Neural cell (in vitro differentiated cells): Measurements from ENCODE around the gene ASNSD1. TPM values are rescaled to one million over a fixed set of nuclear protein-coding genes. Genes with fewer than 3 reads are reported as not detected.

ENCODE experiments used
- H2AFZ ChIP-seq: fragments of 200-600, 300-800 bp; sonication (generic), shearing (Covaris generic); 2 replicates; pipeline ENCODE4 v1.6.0; 2014; ENCODE audit warnings: low read depth, mild to moderate bottlenecking, antibody characterized with exemption, low read length, moderate library complexity
- H3F3A ChIP-seq: fragments of 200-600 bp; shearing (Covaris generic); 2 replicates; pipeline ENCODE4 v1.6.1; 2016; ENCODE audit warnings: mild to moderate bottlenecking, moderate library complexity, mixed read lengths, antibody characterized with exemption, low read length; ENCODE audit not compliant: insufficient read depth, poor library complexity, severe bottlenecking
- H3K27ac ChIP-seq: fragments of 200-600, 300-800 bp; sonication (generic), shearing (Covaris generic); 2 replicates; pipeline ENCODE4 v1.5.1; 2014; ENCODE audit warnings: mild to moderate bottlenecking, low read length, moderate library complexity
- H3K27me3 ChIP-seq: fragments of 300-800, 200-600 bp; sonication (generic), shearing (Covaris generic); 2 replicates; pipeline ENCODE4 v1.6.0; 2014; ENCODE audit warnings: mild to moderate bottlenecking, low read depth, low read length, moderate library complexity; ENCODE audit not compliant: insufficient read depth
- H3K36me3 ChIP-seq: fragments of 300-800, 200-600 bp; sonication (generic), shearing (Covaris generic); 2 replicates; pipeline ENCODE4 v1.5.1; 2014; ENCODE audit warnings: mild to moderate bottlenecking, antibody characterized with exemption, low read length, moderate library complexity; ENCODE audit not compliant: insufficient read depth
- H3K4me2 ChIP-seq: fragments of 300-800, 200-600 bp; sonication (generic), shearing (Covaris generic); 2 replicates; pipeline ENCODE4 v1.6.0; 2014; ENCODE audit warnings: mild to moderate bottlenecking, low read length
- H3K4me3 ChIP-seq: fragments of 300-800, 200-600 bp; sonication (generic), shearing (Covaris generic); 2 replicates; pipeline ENCODE4 v1.5.1; 2014; ENCODE audit warnings: mild to moderate bottlenecking, low read length, moderate library complexity
- H3K79me2 ChIP-seq: fragments of 200-600 bp; shearing (Covaris generic); replicated peaks from 2 replicates; pipeline ENCODE4 v1.6.0; 2014; ENCODE audit warnings: mild to moderate bottlenecking, low read length, moderate library complexity; ENCODE audit not compliant: insufficient read depth
- H3K9ac ChIP-seq: fragments of 300-800, 200-600 bp; sonication (generic), shearing (Covaris generic); 2 replicates; pipeline ENCODE4 v1.6.1; 2016; ENCODE audit warnings: mild to moderate bottlenecking, low read length, mixed read lengths
- H3K9me2 ChIP-seq: fragments of 200-600 bp; shearing (Covaris generic); 2 replicates; pipeline ENCODE4 v1.6.1; 2016; ENCODE audit warnings: mild to moderate bottlenecking, low read length, mixed read lengths; ENCODE audit not compliant: insufficient read depth
- H3K9me3 ChIP-seq: fragments of 200-600, 300-800 bp; sonication (generic), shearing (Covaris generic); 2 replicates; pipeline ENCODE4 v1.6.1; 2016; ENCODE audit warnings: mild to moderate bottlenecking, mixed run types, low read length, moderate library complexity, mixed read lengths
- H4K20me1 ChIP-seq: fragments of 200-600 bp; shearing (Covaris generic); 2 replicates; pipeline ENCODE4 v1.6.1; 2016; ENCODE audit warnings: mild to moderate bottlenecking, mixed run types; ENCODE audit not compliant: insufficient read depth
- EP300 ChIP-seq: fragments of 450-650 bp; conservative IDR thresholded peaks from 2 replicates; pipeline ENCODE4 v1.6.1; 2014; ENCODE audit warnings: antibody characterized with exemption, mild to moderate bottlenecking, moderate library complexity; ENCODE audit not compliant: poor library complexity, severe bottlenecking
- EZH2 ChIP-seq: fragments of 200-600, 300-800 bp; shearing (Covaris generic), sonication (generic); IDR thresholded peaks from 2 replicates; pipeline ENCODE4 v1.6.1; 2014; ENCODE audit warnings: antibody characterized with exemption, low read length, borderline replicate concordance, mild to moderate bottlenecking; ENCODE audit not compliant: insufficient read depth, poor library complexity, severe bottlenecking
- MXI1 ChIP-seq: fragments of 450-650 bp; conservative IDR thresholded peaks from 2 replicates; pipeline ENCODE4 v1.6.1; 2014; ENCODE audit warnings: antibody characterized with exemption, mild to moderate bottlenecking; ENCODE audit not compliant: poor library complexity, severe bottlenecking
- POLR2AphosphoS5 ChIP-seq: IDR thresholded peaks from 2 replicates; pipeline ENCODE4 v1.6.1; 2012
- RAD21 ChIP-seq: fragments of 450-650 bp; conservative IDR thresholded peaks from 2 replicates; pipeline ENCODE4 v1.6.1; 2014; ENCODE audit warnings: antibody characterized with exemption, mild to moderate bottlenecking, moderate library complexity
- SMC3 ChIP-seq: fragments of 450-650 bp; conservative IDR thresholded peaks from 2 replicates; pipeline ENCODE4 v1.6.1; 2014; ENCODE audit warnings: antibody characterized with exemption, mild to moderate bottlenecking, moderate library complexity; ENCODE audit not compliant: poor library complexity
- TAF1 ChIP-seq: IDR thresholded peaks from 2 replicates; pipeline ENCODE4 v1.6.1; 2012; ENCODE audit warnings: low read depth
- polyA plus RNA-seq: library from polyadenylated mRNA; depleted of rRNA; stranded (reverse); fragments of >200 nt; gene quantifications from 2 replicates; pipeline ENCODE4 v1.2.3, GENCODE V29; 2014
- TF ChIP-seq, protein P1 (sequence below): IDR thresholded peaks from 2 replicates; pipeline ENCODE4 v1.6.1; 2012; ENCODE audit warnings: borderline replicate concordance
- TF ChIP-seq, protein P2 (sequence below): fragments of 450-650 bp; IDR thresholded peaks from 2 replicates; pipeline ENCODE4 v1.5.1; 2014; ENCODE audit warnings: antibody characterized with exemption, mild to moderate bottlenecking, moderate library complexity; ENCODE audit not compliant: poor library complexity, severe bottlenecking

The ASNSD1 gene
- polyA plus RNA-seq, 1 donor from 2014 or later: 94.3 TPM

DNA sequence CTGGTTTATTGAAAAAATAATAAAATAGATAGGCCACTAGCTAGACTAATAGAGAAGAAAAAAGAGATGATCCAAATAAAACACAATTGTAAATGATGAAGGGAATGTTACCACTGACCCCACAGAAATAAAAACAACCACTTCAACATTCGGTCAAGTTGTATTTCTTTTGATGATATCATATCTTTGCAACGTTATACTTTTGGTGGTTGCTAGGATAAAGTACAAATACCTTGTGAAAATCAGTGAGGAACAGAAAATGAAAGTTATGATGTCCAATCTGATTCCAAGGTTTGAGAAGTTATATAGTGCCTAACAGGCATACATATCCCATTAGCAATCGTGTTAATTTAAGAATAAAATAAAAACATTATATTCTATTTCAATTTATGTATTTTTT, 6.6 kb upstream of the ASNSD1 start:
- H3K27me3 ChIP-seq: no peaks in the 10 kb centered on the region

DNA sequence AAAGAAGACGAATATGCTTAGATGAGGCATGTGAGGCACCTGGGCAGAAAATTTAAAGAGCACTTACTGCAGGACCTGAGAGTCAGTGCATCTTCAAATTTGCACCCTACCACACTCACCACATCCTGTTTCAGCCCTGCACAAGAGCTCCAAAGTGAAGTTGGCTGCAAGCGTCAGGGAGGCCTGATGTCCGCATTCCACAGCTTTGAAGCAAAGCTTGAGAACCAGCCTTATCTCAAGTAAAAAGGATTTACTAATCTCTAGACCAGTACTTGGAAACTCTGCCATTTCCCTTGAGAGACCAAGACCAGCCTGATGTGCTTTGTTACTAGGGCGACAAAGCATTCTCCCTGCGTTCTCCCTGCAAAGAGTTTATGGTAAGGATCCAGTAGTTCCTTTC, 3.4 kb upstream of the ASNSD1 start:
- H3K4me2 ChIP-seq: no peak overlapping the region
- H3K9me2 ChIP-seq: no peaks in the 10 kb centered on the region
- H4K20me1 ChIP-seq: no peaks in the 10 kb centered on the region
- H3K27ac ChIP-seq: no peak overlapping the region
- no peak overlapping the region for H3K9ac ChIP-seq
- H2AFZ ChIP-seq: no peak overlapping the region
- H3K9me3 ChIP-seq: no peaks in the 10 kb centered on the region
- TF ChIP-seq EP300: no peak
- no peak for TF ChIP-seq RAD21
- TF ChIP-seq, protein P1, sequence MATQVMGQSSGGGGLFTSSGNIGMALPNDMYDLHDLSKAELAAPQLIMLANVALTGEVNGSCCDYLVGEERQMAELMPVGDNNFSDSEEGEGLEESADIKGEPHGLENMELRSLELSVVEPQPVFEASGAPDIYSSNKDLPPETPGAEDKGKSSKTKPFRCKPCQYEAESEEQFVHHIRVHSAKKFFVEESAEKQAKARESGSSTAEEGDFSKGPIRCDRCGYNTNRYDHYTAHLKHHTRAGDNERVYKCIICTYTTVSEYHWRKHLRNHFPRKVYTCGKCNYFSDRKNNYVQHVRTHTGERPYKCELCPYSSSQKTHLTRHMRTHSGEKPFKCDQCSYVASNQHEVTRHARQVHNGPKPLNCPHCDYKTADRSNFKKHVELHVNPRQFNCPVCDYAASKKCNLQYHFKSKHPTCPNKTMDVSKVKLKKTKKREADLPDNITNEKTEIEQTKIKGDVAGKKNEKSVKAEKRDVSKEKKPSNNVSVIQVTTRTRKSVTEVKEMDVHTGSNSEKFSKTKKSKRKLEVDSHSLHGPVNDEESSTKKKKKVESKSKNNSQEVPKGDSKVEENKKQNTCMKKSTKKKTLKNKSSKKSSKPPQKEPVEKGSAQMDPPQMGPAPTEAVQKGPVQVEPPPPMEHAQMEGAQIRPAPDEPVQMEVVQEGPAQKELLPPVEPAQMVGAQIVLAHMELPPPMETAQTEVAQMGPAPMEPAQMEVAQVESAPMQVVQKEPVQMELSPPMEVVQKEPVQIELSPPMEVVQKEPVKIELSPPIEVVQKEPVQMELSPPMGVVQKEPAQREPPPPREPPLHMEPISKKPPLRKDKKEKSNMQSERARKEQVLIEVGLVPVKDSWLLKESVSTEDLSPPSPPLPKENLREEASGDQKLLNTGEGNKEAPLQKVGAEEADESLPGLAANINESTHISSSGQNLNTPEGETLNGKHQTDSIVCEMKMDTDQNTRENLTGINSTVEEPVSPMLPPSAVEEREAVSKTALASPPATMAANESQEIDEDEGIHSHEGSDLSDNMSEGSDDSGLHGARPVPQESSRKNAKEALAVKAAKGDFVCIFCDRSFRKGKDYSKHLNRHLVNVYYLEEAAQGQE: no peak
- no peak for TF ChIP-seq TAF1
- no peak for TF ChIP-seq SMC3
- no peak for TF ChIP-seq MXI1
- TF ChIP-seq, protein P2, sequence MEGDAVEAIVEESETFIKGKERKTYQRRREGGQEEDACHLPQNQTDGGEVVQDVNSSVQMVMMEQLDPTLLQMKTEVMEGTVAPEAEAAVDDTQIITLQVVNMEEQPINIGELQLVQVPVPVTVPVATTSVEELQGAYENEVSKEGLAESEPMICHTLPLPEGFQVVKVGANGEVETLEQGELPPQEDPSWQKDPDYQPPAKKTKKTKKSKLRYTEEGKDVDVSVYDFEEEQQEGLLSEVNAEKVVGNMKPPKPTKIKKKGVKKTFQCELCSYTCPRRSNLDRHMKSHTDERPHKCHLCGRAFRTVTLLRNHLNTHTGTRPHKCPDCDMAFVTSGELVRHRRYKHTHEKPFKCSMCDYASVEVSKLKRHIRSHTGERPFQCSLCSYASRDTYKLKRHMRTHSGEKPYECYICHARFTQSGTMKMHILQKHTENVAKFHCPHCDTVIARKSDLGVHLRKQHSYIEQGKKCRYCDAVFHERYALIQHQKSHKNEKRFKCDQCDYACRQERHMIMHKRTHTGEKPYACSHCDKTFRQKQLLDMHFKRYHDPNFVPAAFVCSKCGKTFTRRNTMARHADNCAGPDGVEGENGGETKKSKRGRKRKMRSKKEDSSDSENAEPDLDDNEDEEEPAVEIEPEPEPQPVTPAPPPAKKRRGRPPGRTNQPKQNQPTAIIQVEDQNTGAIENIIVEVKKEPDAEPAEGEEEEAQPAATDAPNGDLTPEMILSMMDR: no peak
- TF ChIP-seq EZH2: no peak
- no peak for TF ChIP-seq POLR2AphosphoS5
- peaks cover 15% of the 10 kb centered on the region for H3K79me2 ChIP-seq
- H3F3A ChIP-seq: no peaks in the 10 kb centered on the region
- no peaks in the 10 kb centered on the region for H3K27me3 ChIP-seq
- no peak overlapping the region for H3K4me3 ChIP-seq
- no peaks in the 10 kb centered on the region for H3K36me3 ChIP-seq

More for the DNA sequence above, 6.6 kb upstream of the ASNSD1 start:
- Histone ChIP-seq H3K9me3 (no peaks in the 10 kb centered on the region), H2AFZ (no peak overlapping the region), H3K9ac (no peak overlapping the region), H3K4me2 (no peak overlapping the region), H3K79me2 (no peaks in the 10 kb centered on the region), H3K27ac (no peak overlapping the region), H3K36me3 (no peaks in the 10 kb centered on the region), H3K9me2 (no peaks in the 10 kb centered on the region), H3F3A (no peaks in the 10 kb centered on the region), H4K20me1 (no peaks in the 10 kb centered on the region), H3K4me3 (no peak overlapping the region)
- TF ChIP-seq RAD21 (no peak), TAF1 (no peak), EP300 (no peak), SMC3 (no peak), POLR2AphosphoS5 (no peak), EZH2 (no peak), MXI1 (no peak)
- TF ChIP-seq, protein P2: no peak
- TF ChIP-seq, protein P1: no peak
